IPS-18a (cell line): ENCODE results near the gene ANKRD24.
"Not testable (repeated sequence)": the region's sequence is repeated elsewhere in the genome, so short reads cannot be mapped to it uniquely, and the experiment has no call there.

Experiments
- H3K27ac ChIP-seq: one replicate; pipeline ENCODE4 v1.5.1; 2013; ENCODE audit warnings: low read length
- H3K27me3 ChIP-seq: one replicate; pipeline ENCODE4 v1.6.1; 2013; ENCODE audit warnings: mild to moderate bottlenecking, low read length; ENCODE audit not compliant: control insufficient read depth, insufficient read depth
- H3K36me3 ChIP-seq: one replicate; pipeline ENCODE4 v1.6.1; 2013; ENCODE audit warnings: low read depth, low read length; ENCODE audit not compliant: control insufficient read depth
- H3K4me1 ChIP-seq: one replicate; pipeline ENCODE4 v1.6.1; 2013; ENCODE audit warnings: low read depth, low read length; ENCODE audit not compliant: control insufficient read depth
- H3K4me3 ChIP-seq: one replicate; pipeline ENCODE4 v1.5.1; 2013; ENCODE audit warnings: low read length
- H3K9ac ChIP-seq: one replicate; pipeline ENCODE4 v1.6.1; 2013; ENCODE audit warnings: mild to moderate bottlenecking, low read length, moderate library complexity
- H3K9me3 ChIP-seq: one replicate; pipeline ENCODE4 v1.6.1; 2013; ENCODE audit warnings: low read depth, low read length; ENCODE audit not compliant: control insufficient read depth

Gene ANKRD24

GRCh38 chr19:4238831-4239230, 56.3 kb downstream of the ANKRD24 start:
- no peaks in the 10 kb centered on the region for H3K27me3 ChIP-seq
- H3K9me3 ChIP-seq = no peaks in the 10 kb centered on the region
- no peaks in the 10 kb centered on the region for H3K4me1 ChIP-seq
- no peaks in the 10 kb centered on the region for H3K36me3 ChIP-seq
- no peak overlapping the region for H3K9ac ChIP-seq
- H3K27ac ChIP-seq = no peak overlapping the region
- no peak overlapping the region for H3K4me3 ChIP-seq

DNA sequence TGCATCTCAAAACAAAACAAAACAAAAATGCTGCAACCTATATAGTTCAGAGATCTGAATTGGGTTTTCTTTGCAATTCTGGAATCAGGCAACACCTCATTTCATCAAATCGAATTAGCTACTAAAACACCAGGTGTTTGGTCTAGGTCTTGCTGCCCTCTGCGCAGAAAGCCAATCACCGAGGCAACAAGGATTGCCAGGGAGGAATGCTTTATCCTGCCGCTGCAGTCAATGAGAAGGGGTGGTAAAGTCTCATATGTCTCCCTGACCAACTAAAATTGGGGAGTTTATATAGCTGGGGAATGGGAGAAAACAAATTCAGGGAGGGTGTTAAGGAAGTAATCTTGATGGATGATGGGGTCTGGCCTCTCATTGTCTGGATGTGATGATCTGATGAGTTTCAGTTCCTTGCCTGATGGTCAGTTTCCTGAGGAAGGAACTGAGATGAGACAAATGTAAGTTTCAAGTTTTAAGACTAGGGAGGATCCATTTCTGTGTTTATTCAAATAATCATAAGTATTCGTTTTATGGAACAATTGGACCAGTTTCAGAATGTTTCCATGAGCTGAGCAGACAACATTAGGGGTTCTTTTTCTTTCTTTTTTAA, 59.4 kb downstream of the ANKRD24 start:
- no peak overlapping the region for H3K9ac ChIP-seq
- no peaks in the 10 kb centered on the region for H3K27me3 ChIP-seq
- no peak overlapping the region for H3K4me3 ChIP-seq
- no peaks in the 10 kb centered on the region for H3K9me3 ChIP-seq
- no peaks in the 10 kb centered on the region for H3K36me3 ChIP-seq
- peaks cover 3% of the 10 kb centered on the region for H3K4me1 ChIP-seq
- H3K27ac ChIP-seq = no peak overlapping the region

GRCh38 chr19:4245938-4246337, 63.4 kb downstream of the ANKRD24 start:
- Histone ChIP-seq H3K9ac (peak overlapping the region; percentile 95), H3K36me3 (peaks cover 17% of the 10 kb centered on the region), H3K27ac (peak overlapping the region; percentile 88), H3K4me3 (peak overlapping the region; percentile 98)
- H3K4me1 ChIP-seq, H3K27me3 ChIP-seq, H3K9me3 ChIP-seq: not testable (repeated sequence)

- H3K4me1 ChIP-seq = peaks cover 3% of the 10 kb centered on the region
- H3K9ac ChIP-seq = peak within 1 kb of the TSS; percentile 95
- H3K27ac ChIP-seq = peak within 1 kb of the TSS; percentile 98
- H3K27me3 ChIP-seq = no peaks in the 10 kb centered on the region
- H3K4me3 ChIP-seq = peak within 1 kb of the TSS; percentile 98
- H3K36me3 ChIP-seq = peaks cover 27% of the 10 kb centered on the region
- H3K9me3 ChIP-seq = no peaks in the 10 kb centered on the region
These were observed 64.5 kb downstream of the ANKRD24 start, which contains the start of gene YJU2 for GRCh38 chr19:4246767-4247593. TSS of gene YJU2 (plus strand) at chr19:4247080. CDS start at chr19:4247147, 67 bp downstream.

DNA sequence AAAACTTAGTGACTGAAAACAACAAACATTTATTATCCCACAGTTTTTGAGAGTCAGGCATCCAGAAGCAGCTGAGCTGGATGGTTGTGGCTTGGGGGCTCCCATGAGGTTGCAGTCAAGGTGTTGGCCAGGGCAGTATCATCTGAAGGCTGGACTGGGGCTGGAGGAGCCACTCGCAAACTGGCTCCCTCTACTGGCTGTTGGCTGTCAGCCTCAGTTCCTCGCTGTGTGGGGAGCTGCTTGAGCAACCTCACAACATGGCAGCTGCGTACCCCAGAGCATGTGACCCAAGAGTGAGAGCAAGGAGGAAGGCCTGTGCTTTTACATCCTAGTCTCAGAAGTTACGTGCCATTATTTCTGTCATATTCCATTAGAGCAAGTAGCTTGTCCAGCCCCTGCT, 74.1 kb downstream of the ANKRD24 start:
- H3K27ac ChIP-seq = no peak overlapping the region
- H3K27me3 ChIP-seq = no peaks in the 10 kb centered on the region
- H3K4me1 ChIP-seq = no peaks in the 10 kb centered on the region
- peaks cover 52% of the 10 kb centered on the region for H3K36me3 ChIP-seq
- H3K9me3 ChIP-seq = peaks cover 4% of the 10 kb centered on the region
- no peak overlapping the region for H3K9ac ChIP-seq
- H3K4me3 ChIP-seq = no peak overlapping the region

GRCh38 chr19:4257025-4257424, 74.5 kb downstream of the ANKRD24 start:
- Histone ChIP-seq H3K27ac (no peak overlapping the region), H3K36me3 (peaks cover 51% of the 10 kb centered on the region), H3K9me3 (peaks cover 4% of the 10 kb centered on the region), H3K27me3 (no peaks in the 10 kb centered on the region), H3K9ac (no peak overlapping the region), H3K4me3 (no peak overlapping the region), H3K4me1 (no peaks in the 10 kb centered on the region)

- Histone ChIP-seq H3K9me3 (peaks cover 4% of the 10 kb centered on the region), H3K36me3 (peaks cover 45% of the 10 kb centered on the region), H3K27ac (no peak overlapping the region), H3K27me3 (no peaks in the 10 kb centered on the region), H3K9ac (no peak overlapping the region), H3K4me1 (no peaks in the 10 kb centered on the region), H3K4me3 (no peak overlapping the region)
These were observed 75.7 kb downstream of the ANKRD24 start for GRCh38 chr19:4258181-4258580.

DNA sequence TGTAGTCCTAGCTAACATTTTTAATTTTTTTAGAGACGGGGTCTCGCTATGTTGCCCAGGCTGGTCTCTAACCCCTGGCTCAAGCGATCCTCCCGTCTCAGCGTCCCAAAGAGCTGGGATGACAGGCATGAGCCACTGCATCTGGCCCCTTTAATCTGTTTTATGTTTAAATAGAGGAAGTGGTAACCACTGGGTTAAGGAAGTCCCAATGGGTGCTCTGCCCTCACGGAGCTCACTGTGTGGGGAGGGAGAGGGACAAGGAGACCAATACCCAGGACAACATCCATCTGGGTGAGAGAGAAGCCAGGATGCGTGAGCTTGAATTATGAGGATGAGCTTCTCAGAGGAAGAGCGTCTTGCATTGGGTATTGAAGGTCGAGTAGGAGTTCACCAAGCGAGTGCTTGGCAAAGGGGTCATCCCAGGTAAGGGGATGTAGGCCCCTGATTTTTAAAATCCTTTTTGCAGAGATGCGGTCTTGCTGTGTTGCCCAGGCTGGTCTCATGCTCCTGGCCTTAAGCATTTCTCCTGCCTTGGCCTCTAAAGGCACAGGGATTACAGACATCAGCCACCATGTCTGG, 78.2 kb downstream of the ANKRD24 start:
- H3K9me3 ChIP-seq = peaks cover 4% of the 10 kb centered on the region
- peaks cover 31% of the 10 kb centered on the region for H3K36me3 ChIP-seq
- no peak overlapping the region for H3K4me3 ChIP-seq
- H3K4me1 ChIP-seq = no peaks in the 10 kb centered on the region
- H3K27ac ChIP-seq = no peak overlapping the region
- H3K27me3 ChIP-seq = no peaks in the 10 kb centered on the region
- no peak overlapping the region for H3K9ac ChIP-seq

DNA sequence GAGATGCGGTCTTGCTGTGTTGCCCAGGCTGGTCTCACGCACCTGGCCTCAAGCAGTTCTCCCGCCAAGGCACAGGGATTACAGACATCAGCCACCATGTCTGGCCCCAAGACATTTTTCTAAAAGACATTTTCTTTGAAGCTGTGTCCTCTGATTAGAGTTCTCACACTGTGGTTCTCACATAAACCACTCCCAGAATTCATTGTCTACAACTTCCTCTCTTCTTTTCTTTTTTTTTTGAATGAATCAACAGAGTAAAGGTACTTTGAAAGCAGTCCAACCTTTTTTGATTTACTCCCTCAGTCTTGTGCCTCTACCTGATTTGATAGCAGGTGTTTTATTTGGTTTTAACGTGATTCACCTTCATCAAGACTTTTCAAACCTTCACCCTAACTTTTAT, 82.3 kb downstream of the ANKRD24 start:
- Histone ChIP-seq H3K36me3 (peaks cover 17% of the 10 kb centered on the region), H3K4me3 (no peak overlapping the region), H3K9ac (no peak overlapping the region), H3K27me3 (no peaks in the 10 kb centered on the region), H3K9me3 (no peaks in the 10 kb centered on the region), H3K27ac (no peak overlapping the region), H3K4me1 (no peaks in the 10 kb centered on the region)

DNA sequence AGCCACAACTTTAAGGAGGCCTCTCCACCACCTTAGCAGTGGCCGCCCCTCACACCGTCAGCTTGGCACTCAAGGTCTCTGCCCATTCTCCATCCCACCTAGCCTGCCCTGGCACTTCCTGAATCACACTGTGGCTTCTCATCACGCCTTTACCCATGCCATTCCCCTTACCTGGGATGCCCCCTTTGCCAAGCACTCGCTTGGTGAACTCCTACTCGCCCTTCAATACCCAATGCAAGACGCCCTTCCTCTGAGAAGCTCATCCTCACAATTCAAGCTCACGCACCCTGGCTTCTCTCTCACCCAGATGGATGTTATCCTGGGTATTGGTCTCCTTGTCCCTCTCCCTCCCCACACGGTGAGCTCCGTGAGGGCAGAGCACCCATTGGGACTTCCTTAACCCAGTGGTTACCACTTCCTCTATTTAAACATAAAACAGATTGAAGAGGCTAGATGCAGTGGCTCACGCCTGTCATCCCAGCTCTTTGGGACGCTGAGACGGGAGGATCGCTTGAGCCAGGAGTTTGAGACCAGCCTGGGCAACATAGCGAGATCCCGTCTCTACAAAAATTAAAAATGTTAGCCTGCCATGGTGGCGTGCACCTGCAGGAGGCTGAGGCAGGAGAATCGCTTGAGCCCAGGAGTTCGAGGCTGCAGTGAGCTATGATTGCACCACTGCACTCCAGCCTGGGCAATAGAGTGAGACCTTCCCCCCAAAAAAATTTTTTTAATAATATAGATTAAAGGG, 83.9 kb downstream of the ANKRD24 start:
- H3K27me3 ChIP-seq = no peaks in the 10 kb centered on the region
- peaks cover 9% of the 10 kb centered on the region for H3K36me3 ChIP-seq
- no peak overlapping the region for H3K9ac ChIP-seq
- no peaks in the 10 kb centered on the region for H3K9me3 ChIP-seq
- no peak overlapping the region for H3K4me3 ChIP-seq
- H3K27ac ChIP-seq = no peak overlapping the region
- H3K4me1 ChIP-seq = no peaks in the 10 kb centered on the region

DNA sequence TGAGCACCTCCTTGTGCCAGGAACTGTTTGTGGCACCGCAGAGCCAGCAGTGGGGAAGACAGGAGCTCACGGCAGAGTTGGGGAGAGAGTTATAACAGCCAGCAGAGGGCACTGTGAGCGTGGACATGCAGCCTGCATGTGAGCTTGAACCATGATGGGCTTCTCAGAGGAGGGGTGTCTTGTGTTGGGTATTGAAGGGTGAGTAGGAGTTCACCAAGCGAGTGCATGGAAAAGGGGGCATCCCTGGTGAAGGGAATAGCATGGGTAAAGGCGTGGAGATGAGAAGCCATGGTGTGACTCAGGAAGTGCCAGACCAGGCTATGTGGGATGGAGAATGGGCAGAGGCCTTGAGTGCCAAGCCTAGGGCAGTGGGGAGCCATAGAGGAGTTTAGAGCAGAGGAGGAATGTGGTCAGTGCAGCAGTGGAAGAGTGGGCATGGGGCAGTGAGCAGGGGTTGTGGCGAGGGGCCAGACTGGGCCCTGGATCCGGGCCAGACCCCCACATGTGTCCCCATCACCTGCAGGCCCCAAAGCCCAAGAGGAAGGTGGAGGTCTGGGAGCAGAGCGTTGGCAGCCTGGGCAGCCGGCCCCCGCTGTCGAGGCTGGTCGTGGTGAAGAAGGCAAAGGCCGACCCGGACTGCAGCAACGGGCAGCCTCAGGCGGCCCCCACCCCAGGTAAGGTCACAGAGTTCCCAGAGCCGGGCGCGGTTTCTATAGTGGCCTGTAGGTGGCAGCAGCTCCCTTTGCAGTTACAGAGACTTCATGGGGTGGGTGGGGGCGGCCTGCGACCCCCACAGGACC, 84.8 kb downstream of the ANKRD24 start:
- peaks cover 6% of the 10 kb centered on the region for H3K36me3 ChIP-seq
- H3K4me3 ChIP-seq = no peak overlapping the region
- H3K4me1 ChIP-seq = no peaks in the 10 kb centered on the region
- H3K9me3 ChIP-seq = no peaks in the 10 kb centered on the region
- no peak overlapping the region for H3K27ac ChIP-seq
- no peak overlapping the region for H3K9ac ChIP-seq
- no peaks in the 10 kb centered on the region for H3K27me3 ChIP-seq
